HG03378 (cell line): ENCODE measurements around the gene GATA1.
"Not testable (repeated sequence)": the region's sequence is repeated elsewhere in the genome, so short reads cannot be mapped to it uniquely, and the experiment has no call there.

ENCODE experiments used
- ATAC-seq: cut with Tn5 transposase; IDR thresholded peaks from one replicate; pipeline ENCODE4 v1.9.1; 2021; ENCODE audit warnings: mild to moderate bottlenecking, moderate library complexity; ENCODE audit not compliant: unreplicated experiment

Gene GATA1

DNA sequence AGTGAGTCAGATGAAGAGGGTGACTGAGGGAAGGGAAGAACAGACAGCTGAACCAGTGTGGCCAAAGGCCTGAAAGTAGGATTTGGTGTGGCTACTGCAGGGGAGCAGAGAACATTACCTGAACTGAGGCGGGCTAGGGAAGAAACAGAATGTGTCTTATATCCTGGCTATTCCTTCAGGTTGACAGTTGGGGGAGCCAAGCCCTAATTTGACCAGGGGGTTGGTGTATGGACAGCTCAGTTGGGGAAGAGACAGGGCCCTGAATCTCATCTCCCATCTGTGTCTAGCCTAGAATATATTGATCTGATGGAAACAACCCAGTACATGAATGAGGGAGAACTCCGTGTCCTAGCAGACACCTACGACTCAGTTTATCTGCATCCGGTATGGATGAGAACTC is 19.7 kb downstream of the GATA1 start:
- ATAC-seq, result no peak

DNA sequence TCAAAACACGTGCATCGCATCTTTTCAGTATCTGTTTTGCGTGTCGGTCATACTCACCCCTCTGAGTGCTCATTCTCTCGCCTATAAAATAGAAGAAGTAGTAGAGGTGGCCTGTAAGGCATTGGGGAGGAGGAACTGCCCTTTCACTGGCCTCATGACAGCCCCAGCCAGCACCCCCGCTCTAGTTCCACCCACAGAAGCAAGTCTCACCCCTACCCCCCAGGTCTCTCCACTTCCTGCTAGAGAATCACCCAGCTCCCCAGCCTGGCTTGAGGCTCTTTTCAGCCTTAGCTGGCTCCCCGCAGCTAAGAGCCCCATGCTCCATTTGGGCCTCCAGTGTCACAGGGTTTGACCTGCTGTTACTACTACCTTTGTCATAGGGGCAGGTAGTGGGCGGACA is 27.3 kb downstream of the GATA1 start:
- ATAC-seq, result no peak

GRCh38 chrX:48814722-48815121 is 28.3 kb downstream of the GATA1 start:
- no peak for ATAC-seq

DNA sequence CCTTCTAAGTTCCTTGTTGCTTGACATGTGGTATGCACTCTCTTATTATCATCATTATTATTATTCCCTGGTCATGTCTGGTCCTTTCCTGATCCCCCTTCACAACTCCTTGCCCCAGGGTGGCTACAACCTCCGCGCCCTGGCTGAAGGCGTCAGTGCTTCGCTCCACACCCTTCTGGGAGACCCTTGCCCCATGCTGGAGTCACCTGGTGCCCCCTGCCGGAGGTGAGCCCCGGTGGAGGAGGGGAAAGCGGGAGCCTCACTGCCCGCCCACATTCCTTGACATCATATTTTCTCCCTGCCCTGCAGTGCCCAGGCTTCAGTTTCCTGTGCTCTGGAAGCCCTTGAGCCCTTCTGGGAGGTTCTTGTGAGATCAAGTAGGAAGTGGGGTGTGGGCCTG is 28.9 kb downstream of the GATA1 start:
- ATAC-seq, result no peak

- ATAC-seq, result no peak
These were observed 29.8 kb downstream of the GATA1 start for GRCh38 chrX:48816014-48816810.

- no peak for ATAC-seq
These were observed 31.7 kb downstream of the GATA1 start for GRCh38 chrX:48818098-48818497.

DNA sequence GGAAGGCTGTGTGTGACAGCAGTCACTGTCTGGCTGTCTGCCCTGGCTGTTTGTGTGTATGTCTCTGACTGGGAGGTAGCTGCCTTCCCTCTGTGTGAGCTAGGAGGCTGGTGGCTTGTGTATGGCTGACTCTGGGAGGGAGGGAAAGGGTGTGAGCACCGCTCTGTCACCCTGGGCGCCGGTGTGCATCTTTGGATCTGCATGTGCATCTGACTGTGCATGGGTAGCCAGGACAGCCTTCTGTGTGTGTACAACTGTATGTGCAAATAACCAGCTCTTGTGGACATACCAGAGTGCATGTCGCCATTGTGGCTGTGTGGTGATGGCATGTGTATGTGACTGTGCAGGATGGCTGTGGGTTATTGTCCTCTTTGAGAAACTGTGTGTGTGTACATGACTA is 32.5 kb downstream of the GATA1 start:
- ATAC-seq, result no peak

DNA sequence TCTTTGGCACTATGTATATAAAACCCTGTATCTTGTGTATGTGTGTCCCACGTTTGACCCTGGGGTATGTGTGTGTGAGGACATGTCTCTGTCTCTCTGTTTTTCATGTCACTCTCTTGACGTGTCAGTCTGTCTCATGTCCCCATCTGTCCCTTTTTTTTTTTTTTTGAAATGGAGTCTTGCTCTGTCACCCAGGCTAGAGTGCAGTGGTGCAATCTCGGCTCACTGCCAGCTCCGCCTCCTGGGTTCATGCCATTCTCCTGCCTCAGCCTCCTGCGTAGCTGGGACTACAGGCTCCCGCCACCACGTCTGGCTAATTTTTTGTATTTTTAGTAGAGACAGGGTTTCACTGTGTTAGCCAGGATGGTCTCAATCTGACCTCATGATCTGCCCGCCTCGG is 33.0 kb downstream of the GATA1 start:
- ATAC-seq, result not testable (repeated sequence)

DNA sequence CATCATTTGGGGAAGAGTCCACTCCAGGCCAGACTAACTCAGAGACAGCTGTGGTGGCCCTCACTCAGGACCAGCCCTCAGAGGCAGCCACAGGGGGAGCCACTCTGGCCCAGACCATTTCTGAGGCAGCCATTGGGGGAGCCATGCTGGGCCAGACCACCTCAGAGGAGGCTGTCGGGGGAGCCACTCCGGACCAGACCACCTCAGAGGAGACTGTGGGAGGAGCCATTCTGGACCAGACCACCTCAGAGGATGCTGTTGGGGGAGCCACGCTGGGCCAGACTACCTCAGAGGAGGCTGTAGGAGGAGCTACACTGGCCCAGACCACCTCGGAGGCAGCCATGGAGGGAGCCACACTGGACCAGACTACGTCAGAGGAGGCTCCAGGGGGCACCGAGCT is 36.7 kb downstream of the GATA1 start:
- ATAC-seq, result no peak

GRCh38 chrX:48824066-48824465 is 37.7 kb downstream of the GATA1 start:
- no peak for ATAC-seq

DNA sequence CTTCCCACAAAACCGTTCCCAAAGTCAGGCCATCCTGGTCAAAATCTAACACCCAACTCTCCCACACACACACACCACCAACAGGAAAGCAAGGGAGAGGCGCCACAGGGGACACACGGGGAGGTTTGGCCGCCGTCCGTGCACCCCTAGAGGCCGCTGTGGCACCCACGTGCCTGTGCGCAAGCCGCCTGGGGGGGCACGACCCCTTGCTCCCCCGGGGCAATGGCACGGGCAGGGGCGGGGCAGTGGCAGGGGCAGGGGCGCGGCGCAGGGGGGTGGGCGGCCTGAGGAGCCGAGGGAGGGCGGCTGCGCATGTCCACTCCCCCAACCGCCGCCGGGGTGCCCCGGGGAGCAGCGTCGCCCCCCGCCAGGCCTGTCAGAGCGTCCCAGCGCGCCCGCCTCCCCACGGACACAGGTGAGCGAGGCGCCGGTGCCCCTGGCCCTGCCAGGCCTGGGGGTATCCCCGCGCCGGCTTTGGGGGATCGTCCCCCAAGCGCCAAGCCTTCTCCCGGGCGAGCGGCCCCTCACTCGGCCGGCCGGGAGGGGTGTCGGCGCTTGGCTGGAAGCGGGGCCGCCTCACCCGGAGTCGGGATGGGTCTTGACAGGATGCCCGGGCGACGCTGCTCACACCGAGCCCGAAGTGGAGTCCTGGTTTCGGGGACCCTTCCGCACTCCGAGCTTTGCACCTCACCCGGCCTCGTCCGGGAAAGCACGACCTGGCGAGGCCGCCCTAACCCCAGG is 39.9 kb downstream of the GATA1 start, which contains the start of gene ERAS:
Gene ERAS (plus strand): TSS at position 379 of the 741 bp plus-strand sequence. CDS start 2,611 bp downstream, outside the sequence.
- ATAC-seq, result no peak

DNA sequence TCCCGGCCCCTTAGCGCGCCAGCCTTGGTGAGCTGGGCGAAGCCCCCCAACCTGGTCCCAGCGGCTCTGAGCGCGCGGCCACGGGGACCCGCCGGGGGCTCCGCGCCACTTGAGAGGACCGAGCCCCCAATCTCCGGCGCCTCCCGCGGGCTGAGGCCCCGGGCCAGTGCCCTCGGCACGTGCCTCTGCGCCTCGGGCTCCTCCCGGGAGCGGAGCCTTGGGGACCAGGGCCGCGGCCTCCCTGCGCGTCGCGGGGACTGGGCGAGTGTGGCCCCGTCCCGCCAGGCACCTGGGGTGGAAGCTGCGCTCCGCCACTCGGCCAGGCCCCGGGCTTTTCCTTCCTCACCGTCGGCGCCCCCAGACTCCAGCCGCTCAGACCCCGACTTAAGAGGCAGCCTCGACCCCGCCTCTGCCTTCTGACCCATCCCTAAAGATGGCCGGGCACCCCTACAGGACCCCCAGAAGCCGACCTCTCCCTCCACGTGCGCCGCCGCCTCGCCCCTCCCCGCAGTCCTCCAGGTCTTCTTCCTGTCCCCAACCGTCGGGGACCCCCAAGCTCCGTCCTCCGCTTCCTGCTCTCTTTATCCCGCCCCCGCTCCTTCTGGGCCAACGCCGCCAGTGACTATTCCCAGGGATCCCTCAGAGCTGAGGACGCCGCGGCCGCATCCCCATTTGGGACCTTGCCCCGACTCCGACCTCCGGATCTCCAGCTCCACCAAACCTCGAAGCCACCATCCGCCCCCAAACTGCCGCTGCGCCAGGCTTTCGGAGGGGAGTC is 40.7 kb downstream of the GATA1 start:
- ATAC-seq, result no peak

GRCh38 chrX:48827654-48827968 is 41.2 kb downstream of the GATA1 start:
- no peak for ATAC-seq

- ATAC-seq, result no peak
These were observed 42.8 kb downstream of the GATA1 start for GRCh38 chrX:48829016-48829735.

GRCh38 chrX:48831136-48831908 is 44.9 kb downstream of the GATA1 start:
- ATAC-seq, result no peak

GRCh38 chrX:48831909-48832291 is 45.5 kb downstream of the GATA1 start:
- no peak for ATAC-seq

GRCh38 chrX:48833542-48834138 is 47.2 kb downstream of the GATA1 start:
- ATAC-seq, result no peak

GRCh38 chrX:48834383-48834709 is 48.0 kb downstream of the GATA1 start:
- no peak for ATAC-seq

- no peak for ATAC-seq
These were observed 49.3 kb downstream of the GATA1 start, which contains the start of gene PCSK1N for GRCh38 chrX:48835524-48836329. Gene PCSK1N, minus strand, starts transcription at chrX:48835610. Its CDS starts 78 bp downstream, at chrX:48835532.
